HG02852 (cell line): ENCODE results near the gene CD14.
"Not testable (repeated sequence)": the region's sequence is repeated elsewhere in the genome, so short reads cannot be mapped to it uniquely, and the experiment has no call there.

Source experiments
- ATAC-seq: cut with Tn5 transposase; IDR thresholded peaks from one replicate; pipeline ENCODE4 v1.9.1; 2021; ENCODE audit warnings: mild to moderate bottlenecking, moderate library complexity; ENCODE audit not compliant: unreplicated experiment

The CD14 gene

DNA sequence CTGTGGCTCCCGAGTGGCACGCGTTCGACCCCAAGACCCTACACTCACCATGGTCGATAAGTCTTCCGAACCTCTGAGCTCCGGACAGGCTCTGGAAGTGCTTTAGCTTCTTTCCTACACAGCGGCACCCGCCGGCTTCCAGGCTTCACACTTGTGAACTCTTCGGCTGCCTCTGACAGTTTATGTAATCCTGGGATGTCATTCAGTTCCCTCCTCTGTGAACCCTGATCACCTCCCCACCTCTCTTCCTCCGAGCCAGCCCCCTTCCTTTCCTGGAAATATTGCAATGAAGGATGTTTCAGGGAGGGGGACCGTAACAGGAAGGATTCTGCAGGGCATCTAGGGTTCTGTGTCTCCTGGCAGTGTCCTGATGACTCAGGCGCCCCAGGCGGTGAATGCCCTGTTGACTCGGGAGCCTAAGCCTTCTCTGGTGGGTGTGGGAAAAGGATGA, at the start of gene CD14:
CD14 (minus strand) TSS at position 155 of the 451 bp plus-strand sequence; CDS start at position 51, 104 bp downstream.
- peak; percentile 2 for ATAC-seq

DNA sequence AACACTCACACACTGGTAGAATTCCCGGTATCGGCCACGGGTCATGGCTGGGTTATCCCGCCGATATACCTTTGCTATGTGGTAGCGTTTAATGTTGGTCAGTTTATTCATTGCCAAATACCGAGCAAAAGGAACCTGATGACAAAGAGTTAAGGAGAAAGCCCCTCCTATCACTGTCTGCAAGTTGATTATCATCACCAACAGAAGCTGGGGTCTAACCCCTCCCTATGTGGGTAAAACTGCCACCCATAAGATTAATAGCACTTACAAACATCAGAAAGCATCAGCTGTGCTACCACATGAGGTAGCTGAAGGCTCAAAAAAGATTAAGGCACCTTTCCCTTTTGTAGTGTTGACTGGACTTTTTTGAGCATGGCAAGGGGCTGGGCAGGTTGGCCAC, 46.0 kb upstream of the CD14 start:
- no peak for ATAC-seq

DNA sequence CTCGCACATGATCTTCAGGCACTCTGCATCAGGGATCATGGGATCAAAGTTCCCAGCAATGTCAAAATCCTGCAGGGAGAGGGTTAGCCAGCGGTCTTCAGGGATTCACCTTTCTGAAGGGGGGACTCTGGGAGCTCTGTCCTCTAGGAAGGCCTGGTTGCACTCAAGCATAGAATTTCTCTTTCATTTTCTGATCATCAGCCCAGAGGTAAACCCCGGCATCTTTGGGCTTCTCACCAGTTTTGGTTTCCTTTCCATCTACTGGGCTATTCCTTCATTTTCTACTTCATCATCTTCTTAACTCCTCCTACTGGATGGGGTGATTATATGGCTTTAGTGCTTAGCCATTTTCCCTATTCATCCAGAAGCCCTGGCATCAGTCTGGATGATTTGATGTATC, 45.0 kb upstream of the CD14 start:
- ATAC-seq = peak; percentile 83

DNA sequence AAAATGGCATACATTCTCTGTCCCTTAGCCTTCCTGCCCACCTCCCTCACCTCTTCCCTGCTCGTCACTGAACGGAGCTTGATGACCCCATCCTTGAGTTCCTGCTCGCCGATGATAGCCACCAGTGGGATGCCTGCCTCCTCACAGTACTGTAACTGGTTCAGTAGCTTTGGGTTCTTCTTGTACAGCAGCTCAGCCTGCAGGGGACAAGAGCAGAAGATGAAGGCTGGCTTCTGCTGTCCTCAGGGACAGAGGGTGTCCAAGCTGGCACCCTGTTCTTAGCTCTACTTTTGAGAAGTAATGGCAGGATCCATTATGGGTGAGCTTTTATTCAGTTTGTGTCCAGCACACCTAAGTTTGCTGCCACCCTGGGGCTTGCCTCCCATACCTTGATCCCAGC, 41.7 kb upstream of the CD14 start:
- no peak for ATAC-seq

DNA sequence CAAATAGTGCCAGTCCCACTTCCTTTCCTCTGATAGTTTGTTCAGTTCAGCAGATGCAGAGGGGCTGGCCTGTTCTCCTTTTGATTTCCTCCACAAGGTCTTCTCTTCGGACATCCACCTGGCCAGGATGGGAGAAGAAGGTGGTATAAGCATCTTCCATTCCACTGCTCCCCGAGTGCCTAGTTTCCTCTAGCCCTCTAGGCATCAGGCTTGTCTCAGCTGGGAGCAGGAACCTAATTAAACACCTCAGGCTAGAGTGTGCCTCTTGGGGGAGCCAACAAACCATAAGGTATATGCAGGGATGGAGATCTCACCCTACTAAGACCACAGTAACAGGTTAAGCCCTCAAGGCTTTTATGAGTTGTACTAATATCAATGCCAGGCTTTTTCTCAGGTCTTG, 41.2 kb upstream of the CD14 start:
- no peak for ATAC-seq

DNA sequence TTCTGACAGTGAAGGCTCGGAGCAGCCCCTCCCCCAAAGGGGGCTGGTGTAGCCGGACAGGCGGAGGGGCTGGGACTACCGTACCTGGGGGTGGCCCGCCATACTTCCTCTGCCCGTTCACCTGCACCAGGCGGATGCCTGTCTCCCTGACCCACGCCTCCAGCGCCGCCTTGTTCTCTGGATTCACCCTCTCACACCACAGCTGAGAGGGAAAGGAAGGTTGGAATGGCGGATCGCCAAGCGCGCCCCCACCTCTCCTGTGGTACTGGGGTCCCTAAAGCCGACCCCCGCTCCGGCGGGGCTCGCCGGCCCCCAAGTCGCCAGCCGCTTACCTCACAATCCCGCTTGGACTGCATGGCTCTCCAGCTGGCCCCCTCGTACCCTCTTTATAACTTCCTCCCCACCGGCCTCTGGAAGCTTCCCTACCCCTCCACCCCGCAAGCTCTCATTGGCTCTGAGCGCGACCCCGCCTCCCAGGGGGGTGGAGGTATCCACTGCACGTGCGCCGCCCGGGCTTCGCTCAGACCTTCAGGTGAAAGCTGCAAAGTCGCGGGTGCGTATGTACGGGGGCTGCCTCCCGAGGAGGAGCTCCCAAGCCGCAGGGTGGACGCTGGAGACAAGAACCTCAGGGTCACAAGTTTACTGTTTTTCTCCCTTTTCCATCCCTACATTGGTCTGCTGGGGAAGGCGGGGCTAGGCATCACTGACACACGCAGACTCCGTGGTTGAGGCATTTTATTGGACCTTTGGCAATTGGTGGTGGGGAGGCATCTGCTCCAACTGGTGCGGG, 40.4 kb upstream of the CD14 start, which contains the start of gene DND1:
DND1 (minus strand) TSS at position 390 of the 790 bp plus-strand sequence; CDS start at position 356, 34 bp downstream.
- no peak for ATAC-seq

DNA sequence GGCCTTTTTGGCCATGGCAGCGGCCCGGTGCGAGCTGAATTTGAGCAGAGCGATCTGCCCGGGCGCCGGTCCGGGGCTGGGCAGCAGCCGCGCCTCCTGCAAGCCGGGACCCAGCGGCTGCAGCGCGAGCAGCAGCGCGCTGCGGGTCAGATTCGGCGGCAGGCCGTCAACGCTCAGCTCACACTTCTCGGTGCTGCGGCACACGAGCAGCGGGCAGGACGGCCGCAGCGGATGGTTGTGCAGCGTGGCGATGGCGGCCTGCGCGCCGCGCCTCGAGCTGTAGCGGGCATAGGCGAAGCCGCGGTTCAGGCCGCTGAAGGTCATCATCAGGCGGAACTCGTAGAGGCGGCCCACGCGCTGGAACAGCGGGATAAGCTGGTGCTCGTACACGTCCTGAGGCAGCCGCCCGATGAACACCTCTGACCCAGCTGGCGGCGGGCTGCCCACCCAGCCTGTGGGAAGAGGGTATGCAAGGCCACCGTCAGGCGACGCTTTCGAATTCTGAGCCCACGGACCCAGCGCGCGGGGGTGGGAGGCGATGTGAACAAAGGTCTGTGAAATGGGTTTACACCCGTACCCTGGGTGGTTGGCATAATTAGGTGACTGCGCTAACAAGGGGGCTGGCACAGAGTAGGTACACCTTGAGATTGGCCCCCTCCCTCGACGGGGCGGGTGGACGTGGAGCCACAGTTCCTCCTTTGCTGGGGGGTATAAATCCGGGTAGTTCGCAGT, 39.6 kb upstream of the CD14 start:
- ATAC-seq = no peak

DNA sequence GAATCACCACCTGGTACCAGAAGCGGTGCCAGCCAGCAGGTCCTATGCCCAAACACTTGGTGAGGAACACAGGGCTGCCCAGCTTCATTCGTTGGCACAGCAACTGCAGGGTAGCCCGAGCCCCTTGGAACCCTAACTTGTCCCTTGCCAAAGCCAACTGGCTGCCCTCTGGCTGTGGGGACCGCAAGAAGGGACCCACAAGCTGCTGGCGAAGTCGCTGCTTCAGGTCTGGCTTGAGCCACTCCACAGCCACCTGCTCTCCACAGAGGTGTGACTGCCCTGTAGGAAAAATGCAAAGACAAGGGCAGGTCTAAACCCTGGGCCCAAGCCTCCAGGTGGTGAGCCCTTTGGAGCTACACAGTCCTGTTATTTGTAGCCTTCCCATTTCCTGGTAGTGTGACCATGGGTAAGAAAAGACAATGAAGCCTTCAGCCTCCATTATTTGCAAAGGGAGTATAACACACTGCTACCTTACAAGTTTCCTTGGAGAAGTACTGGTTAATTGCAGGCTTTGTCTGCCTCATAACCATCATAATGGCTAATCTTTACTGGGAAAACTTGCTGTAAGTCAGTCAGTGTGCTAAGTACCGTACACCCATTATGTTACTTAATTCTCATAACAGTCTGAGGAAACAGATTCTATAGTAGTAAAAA, 38.6 kb upstream of the CD14 start:
- ATAC-seq = no peak

DNA sequence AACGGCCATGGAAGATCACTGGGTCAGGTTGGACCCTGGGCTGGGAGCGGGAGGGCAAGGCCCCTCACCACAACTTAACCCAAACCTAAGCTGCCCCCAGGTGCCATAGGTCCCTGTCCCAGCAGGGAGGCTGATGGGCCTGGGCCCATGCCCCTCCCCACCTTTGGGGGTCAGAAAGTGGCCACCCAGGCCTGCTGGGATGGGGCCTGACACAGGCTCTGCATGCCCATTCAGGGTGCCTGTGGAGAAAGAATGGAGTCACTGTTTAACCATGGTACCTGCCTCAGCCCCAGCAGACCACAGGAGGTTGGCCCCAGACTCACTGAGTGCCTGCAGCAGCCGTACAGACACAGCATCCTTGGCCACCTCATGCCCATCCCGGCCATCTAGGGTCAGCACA, 38.1 kb upstream of the CD14 start:
- ATAC-seq = not testable (repeated sequence)

DNA sequence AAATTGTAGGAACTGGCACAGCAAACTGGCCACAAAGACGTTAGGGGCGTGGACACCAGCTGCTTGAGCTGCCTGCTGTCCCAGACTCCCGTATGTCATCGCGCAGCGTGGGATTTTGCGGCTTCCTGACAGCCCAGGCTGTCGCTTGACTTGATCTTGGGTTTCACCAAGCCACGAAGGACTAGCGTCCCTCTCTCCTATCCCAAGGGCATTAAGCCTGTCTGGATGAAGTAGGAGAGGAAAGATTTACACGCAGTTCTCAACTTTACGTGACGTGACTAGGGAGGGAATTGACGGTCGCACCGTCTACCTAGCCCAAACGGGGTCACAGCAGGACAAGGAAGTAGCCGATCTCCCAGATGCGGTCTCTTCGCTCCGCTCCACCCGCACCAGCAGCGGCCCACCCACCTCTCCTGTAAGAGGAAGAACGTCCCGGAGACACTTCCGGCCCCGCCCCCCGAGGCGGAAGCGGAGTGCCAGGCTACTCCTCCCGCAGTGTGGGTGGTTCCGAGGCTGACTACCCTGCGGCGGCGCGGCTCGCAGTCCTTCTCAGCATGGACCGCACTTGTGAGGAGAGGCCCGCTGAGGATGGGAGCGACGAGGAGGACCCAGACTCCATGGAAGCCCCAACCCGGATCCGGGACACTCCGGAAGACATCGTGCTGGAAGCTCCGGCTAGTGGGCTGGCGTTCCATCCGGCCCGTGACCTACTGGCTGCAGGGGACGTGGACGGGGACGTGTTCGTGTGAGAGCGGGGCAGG, 31.6 kb upstream of the CD14 start, which contains the start of gene WDR55:
WDR55 (plus strand) TSS at position 546 of the 761 bp plus-strand sequence; CDS start at position 555, 9 bp downstream.
- ATAC-seq = peak; percentile 98

DNA sequence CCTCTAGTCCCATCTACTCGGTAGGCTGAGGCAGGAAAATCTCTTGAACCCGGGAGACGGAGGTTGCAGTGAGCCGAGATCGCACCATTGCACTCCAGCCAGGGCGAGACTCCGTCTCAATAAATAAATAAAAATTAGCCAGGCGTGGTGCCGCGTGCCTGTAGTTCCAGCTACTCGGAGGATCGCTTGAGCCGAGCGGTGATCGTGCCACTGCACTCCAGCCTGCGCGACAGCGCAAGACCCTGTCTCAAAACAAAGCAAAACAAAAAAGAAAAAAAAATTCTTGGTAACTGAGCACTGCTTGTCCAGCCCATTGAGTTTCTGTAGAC, 31.0 kb upstream of the CD14 start:
- no peak for ATAC-seq

DNA sequence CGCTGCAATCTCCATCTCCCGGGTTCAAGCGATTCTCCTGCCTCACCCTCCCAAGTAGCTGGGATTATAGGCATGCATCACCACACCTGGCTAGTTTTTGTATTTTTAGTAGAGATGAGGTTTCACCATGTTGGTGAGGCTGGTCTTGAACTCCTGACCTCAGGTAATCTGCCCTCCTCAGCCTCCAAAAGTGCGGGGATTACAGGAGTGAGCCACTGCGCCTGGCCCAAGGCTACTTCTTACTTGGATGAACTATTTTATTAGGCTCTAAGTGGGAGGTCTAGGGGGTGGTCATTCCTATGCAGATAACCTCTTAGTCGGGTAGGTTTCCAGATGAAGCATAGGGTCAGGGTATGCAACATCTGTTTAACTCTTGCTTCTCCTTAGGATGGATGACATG, 27.4 kb upstream of the CD14 start:
- not testable (repeated sequence) for ATAC-seq

DNA sequence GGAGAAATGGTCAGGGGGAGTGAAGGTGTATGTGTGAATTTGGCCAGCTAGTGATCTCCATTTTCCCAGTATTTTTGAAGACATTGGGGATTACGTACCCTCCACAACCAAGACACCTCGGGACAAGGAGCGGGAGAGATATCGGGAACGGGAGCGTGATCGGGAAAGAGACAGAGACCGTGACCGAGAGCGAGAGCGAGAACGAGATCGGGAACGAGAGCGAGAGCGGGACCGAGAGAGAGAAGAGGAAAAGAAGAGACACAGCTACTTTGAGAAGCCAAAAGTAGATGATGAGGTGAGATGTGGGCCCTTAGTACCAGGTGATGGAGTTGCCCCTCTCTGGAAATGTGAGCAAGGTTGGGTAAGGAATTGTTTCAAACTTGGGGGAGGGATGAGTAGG, 25.9 kb upstream of the CD14 start:
- ATAC-seq = no peak

DNA sequence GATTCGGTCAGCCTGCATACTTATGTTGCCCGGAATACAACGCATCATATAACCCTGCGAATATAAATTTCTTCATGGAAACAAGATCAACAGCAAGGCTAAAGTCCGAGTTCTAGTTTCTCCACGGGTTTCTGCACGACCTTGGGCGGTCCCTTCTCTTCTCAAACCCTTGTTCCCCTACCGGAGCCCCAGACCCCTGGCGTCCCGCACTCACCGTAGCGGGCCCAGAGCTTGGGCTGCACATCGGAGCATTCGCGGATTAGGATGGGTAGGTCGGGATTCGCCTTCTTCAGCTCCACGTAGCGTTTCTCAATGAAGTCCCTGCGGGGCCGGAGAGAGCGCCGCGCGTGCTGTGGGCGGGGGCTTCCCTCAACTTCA, 14.1 kb upstream of the CD14 start:
- ATAC-seq = peak; percentile 35

DNA sequence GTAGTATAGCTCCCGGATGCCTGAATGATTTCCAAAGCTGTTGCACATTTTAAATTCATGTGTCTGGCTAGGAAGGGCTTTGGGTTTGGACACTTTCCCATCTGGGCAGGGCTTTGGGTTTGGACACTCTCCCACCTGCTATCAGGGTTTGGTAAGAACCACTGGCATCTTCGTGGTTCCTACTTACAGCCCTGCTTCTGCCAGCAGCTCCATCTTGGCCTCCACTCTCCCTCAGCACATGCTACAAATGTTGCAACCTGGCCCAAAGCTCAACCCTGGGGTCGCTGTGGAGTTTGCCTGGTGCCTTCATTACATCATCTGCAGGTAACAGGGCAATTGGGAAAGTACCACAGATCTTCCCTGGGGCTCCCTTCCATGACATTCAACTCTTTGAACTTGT, 9.7 kb upstream of the CD14 start:
- no peak for ATAC-seq

DNA sequence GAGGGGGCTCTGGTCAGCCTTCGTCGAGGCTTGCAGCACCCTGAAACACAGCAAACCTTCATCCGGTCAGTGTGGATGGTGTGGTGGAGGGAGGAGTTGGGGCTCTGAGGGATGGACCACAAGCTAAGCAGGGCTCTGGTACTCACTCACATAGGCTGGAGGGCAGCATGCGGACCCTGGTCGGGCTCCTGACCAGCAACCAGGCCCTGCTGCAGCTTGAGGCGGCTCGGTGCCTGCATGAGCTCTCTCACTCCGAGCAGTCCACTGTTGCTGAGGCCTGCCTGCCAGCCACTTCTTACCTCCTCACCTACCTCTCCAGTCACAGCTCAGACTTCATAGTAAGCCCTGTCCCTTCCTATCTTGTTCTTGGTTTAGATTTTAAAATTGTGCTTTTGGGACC, 8.7 kb upstream of the CD14 start:
- no peak for ATAC-seq

DNA sequence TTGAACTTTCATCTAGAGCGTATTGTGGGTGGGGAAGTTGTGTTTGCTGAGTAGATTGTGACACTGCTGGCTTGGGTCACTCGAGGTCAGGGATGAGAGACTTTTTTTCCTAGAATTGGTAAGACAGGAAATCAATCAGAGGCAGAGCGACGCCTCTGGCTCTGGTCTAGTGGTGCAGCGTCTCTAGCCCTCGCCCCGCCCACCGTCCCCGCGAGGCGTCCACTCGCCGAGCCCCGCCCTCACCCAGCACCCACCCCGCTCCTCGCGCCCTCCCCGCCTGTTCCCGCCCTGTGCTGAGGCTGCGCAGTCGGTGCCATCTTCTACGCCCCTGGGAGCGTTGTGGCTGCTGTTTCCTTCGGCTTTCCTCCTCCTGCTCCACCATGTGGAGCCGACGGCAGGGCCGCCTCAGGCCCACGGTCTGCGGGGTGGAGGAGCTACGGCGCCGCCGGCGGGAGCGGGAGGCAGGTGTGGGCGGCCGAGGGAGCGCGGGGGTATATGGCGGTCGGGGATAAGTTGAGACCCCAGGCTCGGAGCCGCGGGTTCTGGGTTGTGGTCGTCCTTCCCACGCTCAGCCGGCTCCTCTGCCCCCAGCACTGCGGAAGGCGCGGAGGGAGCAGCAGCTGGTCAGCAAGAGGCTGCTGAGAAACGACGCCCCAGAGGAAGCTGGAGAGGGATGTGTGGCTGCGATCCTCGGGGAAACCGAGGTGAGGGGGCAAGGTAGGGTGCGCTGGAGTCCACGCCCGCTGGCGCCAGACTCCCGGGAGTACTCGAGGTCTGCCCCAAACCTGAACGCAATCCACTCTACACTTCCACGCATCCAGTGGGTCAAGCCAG, 6.4 kb upstream of the CD14 start, which contains the start of gene TMCO6:
TMCO6 (plus strand) TSS at position 304 of the 834 bp plus-strand sequence; CDS start at position 381, 77 bp downstream.
- ATAC-seq = peak; percentile 94

DNA sequence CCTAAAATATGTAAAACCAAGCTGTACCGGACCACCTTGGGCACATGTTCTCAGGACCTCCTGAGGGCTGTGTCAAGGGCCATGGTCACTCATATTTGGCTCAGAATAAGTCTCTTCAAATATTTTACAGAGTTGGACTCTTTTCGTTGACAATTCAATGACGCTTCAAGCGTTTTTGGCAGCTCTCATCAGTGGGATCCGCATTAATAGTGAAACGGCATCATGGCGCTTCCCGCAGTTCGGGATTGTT, 5.8 kb upstream of the CD14 start:
- ATAC-seq = not testable (repeated sequence)

DNA sequence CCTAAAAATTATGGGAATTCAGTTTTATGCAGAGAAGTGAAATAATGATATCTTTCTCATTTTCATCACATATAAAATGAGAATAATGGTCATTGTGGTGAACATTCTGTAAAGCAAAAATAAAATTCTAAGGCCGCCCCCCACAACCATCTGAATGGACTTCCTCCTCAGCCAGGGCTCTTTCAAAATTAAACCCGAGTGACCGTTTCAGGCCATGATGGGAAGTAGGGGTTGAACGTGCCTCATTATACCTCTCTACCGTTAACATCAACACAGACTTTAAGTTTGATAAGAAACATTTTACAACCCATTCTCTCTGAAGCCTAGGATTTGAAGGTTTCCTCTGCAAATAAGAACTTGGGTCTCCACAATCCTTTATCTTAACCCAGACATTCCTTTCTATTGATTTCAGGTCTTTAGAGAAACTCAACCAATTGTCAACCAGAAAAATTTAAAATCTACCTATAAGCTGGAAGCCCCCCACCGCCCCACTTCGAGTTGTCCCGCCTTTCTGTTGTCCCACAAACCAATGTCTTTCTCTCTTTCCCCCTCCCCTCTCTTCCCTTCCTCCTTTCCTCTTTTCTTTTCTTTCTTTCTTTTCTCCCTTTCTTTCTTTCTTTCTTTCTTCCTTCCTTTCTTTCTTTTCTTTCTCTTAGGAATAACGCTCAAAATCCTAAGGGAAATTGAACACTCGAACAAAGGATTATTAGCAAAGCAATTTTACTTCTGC, 4.6 kb upstream of the CD14 start:
- no peak for ATAC-seq
